PC-3 (cell line): ENCODE results near the gene TLE3. TPM values are rescaled to one million over a fixed set of nuclear protein-coding genes. Genes with fewer than 3 reads are reported as not detected.

Experiments used
- ATAC-seq: fragments of 200-7000 bp; cut with Tn5 transposase; 2 replicates; pipeline ENCODE4 v1.9.1; 2020; ENCODE audit warnings: mild to moderate bottlenecking, moderate library complexity
- BruUV-seq: library from RNA; stranded (reverse); fragments of 400-500 nt; replicated peaks from 2 replicates; lab custom pipeline; 2021; lab: Mats Ljungman, UMichigan
- CTCF ChIA-PET: fragments of 300-600 bp; sonication (Branson Sonifier 250); formaldehyde crosslinking; loops from one replicate; lab custom pipeline; 2022; ENCODE audit warnings: antibody characterized with exemption; lab: Charles Lee
- POLR2A ChIA-PET: fragments of 300-600 bp; sonication (Branson Sonifier 250); formaldehyde crosslinking; loops from one replicate; lab custom pipeline; 2022; ENCODE audit warnings: antibody characterized with exemption; ENCODE audit not compliant: unreplicated experiment; lab: Charles Lee
- DNase-seq: peaks from one replicate; pipeline ENCODE4 v3.0.0-alpha.2; 2015
- H2AFZ ChIP-seq: fragments of 300-600 bp; sonication (generic); 2 replicates; pipeline ENCODE4 v1.6.0; 2016; ENCODE audit warnings: antibody characterized with exemption, low read length
- H3F3A ChIP-seq: fragments of 300-600 bp; sonication (generic); one replicate; pipeline ENCODE4 v1.6.0; 2017; ENCODE audit warnings: antibody characterized with exemption, low read length, control low read depth, mild to moderate bottlenecking; ENCODE audit not compliant: unreplicated experiment
- H3K27ac ChIP-seq: fragments of 300-600 bp; sonication (generic); 2 replicates; pipeline ENCODE4 v1.5.1; 2016; ENCODE audit warnings: mild to moderate bottlenecking, low read length
- H3K27me3 ChIP-seq: fragments of 300-600 bp; sonication (generic); 2 replicates; pipeline ENCODE4 v1.6.1; 2016; ENCODE audit warnings: low read length, mixed read lengths
- H3K36me3 ChIP-seq: fragments of 300-600 bp; sonication (generic); 2 replicates; pipeline ENCODE4 v1.6.1; 2016; ENCODE audit warnings: low read depth, mixed run types, low read length, mixed read lengths
- H3K4me1 ChIP-seq: fragments of 300-600 bp; sonication (generic); 2 replicates; pipeline ENCODE4 v1.5.1; 2016; ENCODE audit warnings: low read length; ENCODE audit not compliant: insufficient read depth
- H3K4me2 ChIP-seq: fragments of 300-600 bp; sonication (generic); 2 replicates; pipeline ENCODE4 v1.6.0; 2016; ENCODE audit warnings: low read length
- H3K4me3 ChIP-seq: fragments of 300-600 bp; sonication (generic); 2 replicates; pipeline ENCODE4 v1.5.1; 2016; ENCODE audit warnings: mild to moderate bottlenecking, low read length, mixed read lengths
- H3K79me2 ChIP-seq: fragments of 300-600 bp; sonication (generic); 2 replicates; pipeline ENCODE4 v1.6.1; 2017; ENCODE audit warnings: low read length, mixed read lengths
- H3K9ac ChIP-seq: fragments of 300-600 bp; sonication (generic); 2 replicates; pipeline ENCODE4 v1.6.0; 2016; ENCODE audit warnings: mild to moderate bottlenecking, low read length
- H3K9me2 ChIP-seq: fragments of 300-600 bp; sonication (generic); replicated peaks from 2 replicates; pipeline ENCODE4 v1.6.1; 2016; ENCODE audit warnings: mixed run types, low read length, mixed read lengths
- H3K9me3 ChIP-seq: fragments of 300-600 bp; sonication (generic); 2 replicates; pipeline ENCODE4 v1.6.1; 2016; ENCODE audit warnings: low read length, mixed read lengths
- H4K20me1 ChIP-seq: fragments of 300-600 bp; sonication (generic); 2 replicates; pipeline ENCODE4 v1.6.1; 2016; ENCODE audit warnings: low read length, mixed read lengths
- EZH2 ChIP-seq: fragments of 300-600 bp; sonication (generic); IDR thresholded peaks from one replicate; pipeline ENCODE4 v1.6.1; 2017; ENCODE audit warnings: antibody characterized with exemption, mild to moderate bottlenecking, low read length; ENCODE audit not compliant: unreplicated experiment
- EZH2phosphoT487 ChIP-seq: fragments of 300-600 bp; sonication (generic); IDR thresholded peaks from 2 replicates; pipeline ENCODE4 v1.6.1; 2018; ENCODE audit warnings: mild to moderate bottlenecking, antibody characterized with exemption, low read length, borderline replicate concordance
- intact Hi-C: fragments of 100-400 bp; cut with micrococcal nuclease; formaldehyde crosslinking; loops from 2 replicates; pipeline ENCODE4 v1.9.0; 2023
- total RNA-seq: library from RNA; depleted of rRNA; stranded (reverse); fragments of >200 nt; gene quantifications from 2 replicates; pipeline ENCODE4 v1.2.3, GENCODE V29; 2014
- TF ChIP-seq, protein P1 (sequence below): fragments of 300-600 bp; sonication (generic); conservative IDR thresholded peaks from 2 replicates; pipeline ENCODE4 v1.5.1; 2017; ENCODE audit warnings: antibody characterized with exemption, low read depth, mild to moderate bottlenecking, low read length

Gene TLE3
- total RNA-seq, 1 experiment from 2014 or later: 72.5 TPM

DNA sequence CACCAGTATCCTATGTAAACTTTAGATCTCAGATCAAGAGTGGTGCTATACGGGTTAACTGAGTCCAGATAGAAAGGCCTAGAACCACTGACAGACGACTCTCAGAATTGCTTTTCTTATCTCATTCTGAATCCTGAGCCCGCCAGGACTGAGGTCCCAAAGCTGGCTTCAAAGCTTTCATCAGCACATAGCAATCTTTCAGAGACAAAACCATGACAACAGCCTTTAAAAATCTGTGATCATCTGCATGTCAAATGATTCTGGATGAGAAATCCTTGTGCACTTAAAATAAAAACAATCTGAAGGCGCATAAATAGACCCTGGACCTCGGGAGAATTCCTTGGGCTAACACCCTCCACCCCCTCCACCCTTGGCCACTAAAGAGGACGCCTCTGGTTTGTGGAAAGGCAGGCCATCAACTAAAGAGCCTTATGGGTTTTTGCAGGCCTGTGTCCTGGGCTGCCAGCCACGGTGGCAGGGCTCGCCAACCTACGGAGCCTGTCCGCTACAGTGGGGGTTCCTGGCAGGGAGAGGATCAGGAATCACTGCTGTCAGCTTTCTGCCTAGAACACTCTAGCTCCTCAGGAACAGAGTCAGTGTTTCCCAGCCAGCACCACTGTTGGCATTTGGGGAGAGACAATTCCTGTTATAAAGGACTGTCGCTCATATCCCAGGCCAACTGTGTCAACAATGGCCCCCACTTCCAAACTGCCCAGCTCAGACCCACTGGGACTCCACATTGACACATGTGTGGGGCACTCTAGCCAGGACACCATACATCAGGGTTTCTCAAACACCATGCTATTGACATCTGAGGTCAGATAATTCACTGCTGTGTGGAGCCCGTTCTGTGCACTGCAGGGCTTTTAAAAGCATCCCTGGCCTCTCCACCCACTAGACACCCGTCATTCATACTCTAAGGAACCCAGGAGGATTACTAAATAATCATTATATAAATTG, 20.2 kb downstream of the TLE3 start:
- TF ChIP-seq, protein P1, sequence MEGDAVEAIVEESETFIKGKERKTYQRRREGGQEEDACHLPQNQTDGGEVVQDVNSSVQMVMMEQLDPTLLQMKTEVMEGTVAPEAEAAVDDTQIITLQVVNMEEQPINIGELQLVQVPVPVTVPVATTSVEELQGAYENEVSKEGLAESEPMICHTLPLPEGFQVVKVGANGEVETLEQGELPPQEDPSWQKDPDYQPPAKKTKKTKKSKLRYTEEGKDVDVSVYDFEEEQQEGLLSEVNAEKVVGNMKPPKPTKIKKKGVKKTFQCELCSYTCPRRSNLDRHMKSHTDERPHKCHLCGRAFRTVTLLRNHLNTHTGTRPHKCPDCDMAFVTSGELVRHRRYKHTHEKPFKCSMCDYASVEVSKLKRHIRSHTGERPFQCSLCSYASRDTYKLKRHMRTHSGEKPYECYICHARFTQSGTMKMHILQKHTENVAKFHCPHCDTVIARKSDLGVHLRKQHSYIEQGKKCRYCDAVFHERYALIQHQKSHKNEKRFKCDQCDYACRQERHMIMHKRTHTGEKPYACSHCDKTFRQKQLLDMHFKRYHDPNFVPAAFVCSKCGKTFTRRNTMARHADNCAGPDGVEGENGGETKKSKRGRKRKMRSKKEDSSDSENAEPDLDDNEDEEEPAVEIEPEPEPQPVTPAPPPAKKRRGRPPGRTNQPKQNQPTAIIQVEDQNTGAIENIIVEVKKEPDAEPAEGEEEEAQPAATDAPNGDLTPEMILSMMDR: no peak
- H4K20me1 ChIP-seq: peaks cover 30% of the 10 kb centered on the region
- H3F3A ChIP-seq: no peaks in the 10 kb centered on the region
- DNase-seq (no peak), ATAC-seq (no peak)
- no peak overlapping the region for H2AFZ ChIP-seq
- ChIA-PET CTCF (no interaction called here), POLR2A (no interaction called here)
- intact Hi-C loops: no loop called here
- no peaks in the 10 kb centered on the region for H3K27me3 ChIP-seq
- no peak overlapping the region for H3K4me2 ChIP-seq
- H3K9ac ChIP-seq: no peak overlapping the region
- H3K4me1 ChIP-seq: no peaks in the 10 kb centered on the region
- H3K9me3 ChIP-seq: no peaks in the 10 kb centered on the region
- H3K36me3 ChIP-seq: peaks cover 62% of the 10 kb centered on the region
- peaks cover 33% of the 10 kb centered on the region for H3K79me2 ChIP-seq
- no peaks in the 10 kb centered on the region for H3K9me2 ChIP-seq
- H3K4me3 ChIP-seq: no peak overlapping the region
- H3K27ac ChIP-seq: no peak overlapping the region
- BruUV-seq: no TSS peak

DNA sequence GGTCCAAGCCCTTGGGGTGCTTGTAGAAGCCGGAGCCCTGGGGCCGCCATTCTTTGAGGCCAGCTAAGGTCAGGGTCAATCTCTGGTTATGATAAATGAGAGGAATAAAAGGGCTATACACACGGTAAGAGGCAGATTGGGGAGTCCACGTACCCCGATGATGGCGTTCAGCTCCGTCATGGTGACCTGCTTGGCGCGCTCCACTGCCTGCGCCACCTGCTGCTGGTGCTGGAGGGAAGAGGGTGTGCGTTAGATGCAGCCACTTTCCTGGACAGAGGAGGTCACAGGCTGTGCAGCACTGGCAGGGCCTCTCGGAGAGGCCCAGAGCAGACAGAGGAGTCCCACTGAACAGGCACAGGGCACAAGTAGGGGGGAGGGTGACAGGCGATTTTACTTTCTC, 23.3 kb downstream of the TLE3 start:
- H3K36me3 ChIP-seq: peaks cover 64% of the 10 kb centered on the region

DNA sequence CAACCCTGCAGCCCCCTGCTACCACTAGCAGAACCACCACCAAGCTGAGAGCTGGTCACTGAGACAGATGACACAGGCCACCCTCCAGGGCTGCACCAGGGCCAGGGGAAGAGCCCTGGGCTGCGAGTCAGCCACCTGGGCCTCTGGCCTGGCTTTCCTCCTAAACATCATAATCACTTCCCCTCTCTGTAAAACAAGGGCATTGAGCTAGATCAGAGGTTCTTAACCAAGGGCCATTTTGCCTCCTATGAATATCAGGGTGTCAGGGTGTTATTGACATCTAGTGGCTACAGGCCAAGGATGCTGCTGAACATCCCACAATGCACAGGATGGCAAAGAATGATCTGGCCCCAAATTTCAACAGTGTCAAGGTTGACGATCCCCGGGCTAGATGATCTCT, 25.2 kb downstream of the TLE3 start:
- no TSS peak for BruUV-seq
- Histone ChIP-seq H3K9me2 (no peaks in the 10 kb centered on the region), H3K9ac (no peak overlapping the region), H3F3A (no peaks in the 10 kb centered on the region), H3K79me2 (0 out of 2 replicates have a peak, but pooled peaks cover 2% of the 10 kb centered on the region), H3K9me3 (no peaks in the 10 kb centered on the region), H2AFZ (no peak overlapping the region), H3K27me3 (no peaks in the 10 kb centered on the region), H3K4me2 (no peak overlapping the region), H3K4me3 (no peak overlapping the region), H3K4me1 (no peaks in the 10 kb centered on the region), H4K20me1 (peaks cover 33% of the 10 kb centered on the region), H3K36me3 (peaks cover 75% of the 10 kb centered on the region), H3K27ac (no peak overlapping the region)
- TF ChIP-seq, protein P1: no peak
- TF ChIP-seq EZH2: no peak
- no peak for TF ChIP-seq EZH2phosphoT487
- ATAC-seq (no peak), DNase-seq (no peak)
- POLR2A ChIA-PET: no interaction called here
- intact Hi-C loops: no loop called here
- CTCF ChIA-PET: no interaction called here

More for the DNA sequence above, 23.3 kb downstream of the TLE3 start:
- Histone ChIP-seq H3K9ac (no peak overlapping the region), H2AFZ (no peak overlapping the region), H3K9me2 (no peaks in the 10 kb centered on the region), H3K9me3 (no peaks in the 10 kb centered on the region), H3K27me3 (no peaks in the 10 kb centered on the region), H3K27ac (no peak overlapping the region), H3K4me3 (no peak overlapping the region), H3K79me2 (peaks cover 20% of the 10 kb centered on the region), H4K20me1 (peaks cover 36% of the 10 kb centered on the region; the same call in 1 of the 2 replicates), H3K4me2 (no peak overlapping the region), H3K4me1 (no peaks in the 10 kb centered on the region), H3F3A (no peaks in the 10 kb centered on the region)
- BruUV-seq: no TSS peak
- ATAC-seq (no peak), DNase-seq (no peak)
- POLR2A ChIA-PET: no interaction called here
- TF ChIP-seq EZH2: no peak
- no peak for TF ChIP-seq EZH2phosphoT487
- TF ChIP-seq, protein P1: no peak
- intact Hi-C loops: no loop called here
- CTCF ChIA-PET: no interaction called here
